CD4-positive, alpha-beta T cell treated with Interleukin-12 subunit alpha and Interleukin-12 subunit beta, for 1 hour (primary cell): ENCODE measurements around the gene TACC2.
"Not testable (repeated sequence)": the region's sequence is repeated elsewhere in the genome, so short reads cannot be mapped to it uniquely, and the experiment has no call there.

ENCODE experiments used
- DNase-seq: peaks from one replicate; pipeline ENCODE4 v3.0.0-alpha.2; 2020

Gene TACC2

GRCh38 chr10:121984463-121984862 is 4.5 kb upstream of the TACC2 start:
- no peak for DNase-seq

- DNase-seq: no peak
Observed at GRCh38 chr10:121990015-121990677, 1.2 kb downstream of the TACC2 start.

- not testable (repeated sequence) for DNase-seq
Observed at GRCh38 chr10:121991727-121992126, 2.8 kb downstream of the TACC2 start.

GRCh38 chr10:121994429-121994941 is 5.5 kb downstream of the TACC2 start:
- DNase-seq: no peak

GRCh38 chr10:121998462-121998861 is 9.5 kb downstream of the TACC2 start:
- no peak for DNase-seq

- no peak for DNase-seq
Observed at GRCh38 chr10:121999301-121999700, 10.3 kb downstream of the TACC2 start.

GRCh38 chr10:122001698-122002097 is 12.7 kb downstream of the TACC2 start:
- no peak for DNase-seq

- DNase-seq: no peak
Observed at GRCh38 chr10:122007415-122007814, 18.5 kb downstream of the TACC2 start.

- no peak for DNase-seq
Observed at GRCh38 chr10:122010405-122011050, 21.6 kb downstream of the TACC2 start.

- DNase-seq: no peak
Observed at GRCh38 chr10:122012731-122013130, 23.8 kb downstream of the TACC2 start.

GRCh38 chr10:122013311-122013780 is 24.4 kb downstream of the TACC2 start:
- DNase-seq: no peak

GRCh38 chr10:122014652-122015248 is 25.8 kb downstream of the TACC2 start:
- DNase-seq: no peak

GRCh38 chr10:122017926-122018325 is 29.0 kb downstream of the TACC2 start:
- DNase-seq: not testable (repeated sequence)

- DNase-seq: no peak
Observed at GRCh38 chr10:122018491-122018890, 29.5 kb downstream of the TACC2 start.

- no peak for DNase-seq
Observed at GRCh38 chr10:122018951-122019413, 30.0 kb downstream of the TACC2 start.

- DNase-seq: no peak
Observed at GRCh38 chr10:122019414-122019975, 30.5 kb downstream of the TACC2 start.

- no peak for DNase-seq
Observed at GRCh38 chr10:122020226-122020625, 31.3 kb downstream of the TACC2 start.

GRCh38 chr10:122021379-122021778 is 32.4 kb downstream of the TACC2 start:
- no peak for DNase-seq

- no peak for DNase-seq
Observed at GRCh38 chr10:122021828-122022227, 32.9 kb downstream of the TACC2 start.

GRCh38 chr10:122022276-122022675 is 33.3 kb downstream of the TACC2 start:
- DNase-seq: no peak

- DNase-seq: not testable (repeated sequence)
Observed at GRCh38 chr10:122023257-122023656, 34.3 kb downstream of the TACC2 start.

- no peak for DNase-seq
Observed at GRCh38 chr10:122029499-122030199, 40.7 kb downstream of the TACC2 start.

- no peak for DNase-seq
Observed at GRCh38 chr10:122030200-122030552, 41.2 kb downstream of the TACC2 start.
